ENCODE measurements around the gene DENND4A. TPM values are rescaled to one million over a fixed set of nuclear protein-coding genes. Genes with fewer than 3 reads are reported as not detected.

Gene DENND4A
- total RNA-seq, 1 experiment from 2014 or later: 12.7 TPM

DNA sequence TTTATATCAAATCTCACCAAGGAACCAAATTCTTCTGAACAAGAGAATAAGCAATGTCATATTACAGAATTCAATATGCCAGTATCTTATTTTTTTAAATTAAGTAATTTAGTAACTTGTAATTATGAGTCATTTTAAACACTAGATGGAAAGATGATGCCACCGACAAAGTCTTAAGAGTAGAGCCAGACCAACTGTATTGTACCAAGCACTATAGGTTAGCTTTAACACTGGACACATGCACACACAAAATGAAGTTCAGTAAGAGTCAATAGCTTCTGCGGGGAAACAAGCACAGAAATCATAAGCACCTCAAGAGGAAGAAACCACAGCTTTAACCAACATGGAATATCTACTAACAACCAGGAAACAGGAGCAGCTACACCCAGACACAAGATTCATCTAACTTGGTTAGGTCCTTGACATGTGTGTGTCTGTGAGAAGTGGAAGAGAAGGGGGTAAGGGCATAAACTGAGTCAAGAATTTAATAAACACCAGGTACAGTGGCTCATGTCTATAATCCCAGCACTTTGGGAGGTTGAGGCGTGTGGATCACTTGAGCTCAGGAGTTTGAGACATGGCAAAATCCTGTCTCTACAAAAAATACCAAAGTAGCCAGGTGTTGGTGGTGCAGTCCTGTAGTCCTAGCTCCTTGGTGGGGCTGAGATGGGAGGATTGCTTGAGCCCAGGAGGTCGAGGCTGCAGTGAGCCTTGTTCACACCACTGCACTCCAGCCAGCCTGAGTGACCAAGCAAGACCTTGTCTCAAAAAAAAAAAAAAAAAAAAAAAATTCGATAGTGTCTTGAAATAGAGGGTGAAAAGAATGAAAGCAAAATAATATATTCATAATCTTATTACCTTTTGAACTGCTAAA is 28.9 kb downstream of the DENND4A start:
- Mint-ChIP-seq H3K27me3 (ENCODE audit: insufficient read depth, unreplicated experiment) (no peaks in the 10 kb centered on the region), H3K27ac (ENCODE audit: unreplicated experiment) (no peak overlapping the region), H3K4me1 (ENCODE audit: low read depth, unreplicated experiment) (no peaks in the 10 kb centered on the region), H3K36me3 (ENCODE audit: insufficient read depth, unreplicated experiment) (no peaks in the 10 kb centered on the region), H3K9me3 (ENCODE audit: unreplicated experiment) (no peaks in the 10 kb centered on the region), H3K4me3 (ENCODE audit: unreplicated experiment) (no peak overlapping the region)
- DNase-seq: no peak
- Histone ChIP-seq H3K9me3 (no peaks in the 10 kb centered on the region), H3K27me3 (replicated peaks; ENCODE audit: control insufficient read depth, insufficient read depth, low read length) (no peaks in the 10 kb centered on the region), H3K4me3 (ENCODE audit: low read depth, low read length) (no peak overlapping the region), H3K4me1 (peaks cover 10% of the 10 kb centered on the region; the same call in 1 of the 2 replicates), H3K36me3 (ENCODE audit: control insufficient read depth, insufficient read depth, low read length) (no peaks in the 10 kb centered on the region)
- ChIA-PET POLR2A (no interaction called here), CTCF (no interaction called here)
- intact Hi-C loops (cut with micrococcal nuclease; ENCODE audit: unreplicated experiment): no loop called here
- BruUV-seq (replicated peaks): no TSS peak
- TF ChIP-seq, protein P1, sequence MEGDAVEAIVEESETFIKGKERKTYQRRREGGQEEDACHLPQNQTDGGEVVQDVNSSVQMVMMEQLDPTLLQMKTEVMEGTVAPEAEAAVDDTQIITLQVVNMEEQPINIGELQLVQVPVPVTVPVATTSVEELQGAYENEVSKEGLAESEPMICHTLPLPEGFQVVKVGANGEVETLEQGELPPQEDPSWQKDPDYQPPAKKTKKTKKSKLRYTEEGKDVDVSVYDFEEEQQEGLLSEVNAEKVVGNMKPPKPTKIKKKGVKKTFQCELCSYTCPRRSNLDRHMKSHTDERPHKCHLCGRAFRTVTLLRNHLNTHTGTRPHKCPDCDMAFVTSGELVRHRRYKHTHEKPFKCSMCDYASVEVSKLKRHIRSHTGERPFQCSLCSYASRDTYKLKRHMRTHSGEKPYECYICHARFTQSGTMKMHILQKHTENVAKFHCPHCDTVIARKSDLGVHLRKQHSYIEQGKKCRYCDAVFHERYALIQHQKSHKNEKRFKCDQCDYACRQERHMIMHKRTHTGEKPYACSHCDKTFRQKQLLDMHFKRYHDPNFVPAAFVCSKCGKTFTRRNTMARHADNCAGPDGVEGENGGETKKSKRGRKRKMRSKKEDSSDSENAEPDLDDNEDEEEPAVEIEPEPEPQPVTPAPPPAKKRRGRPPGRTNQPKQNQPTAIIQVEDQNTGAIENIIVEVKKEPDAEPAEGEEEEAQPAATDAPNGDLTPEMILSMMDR (IDR thresholded peaks at IDR 0.05; ENCODE audit: insufficient read depth in 1 of 2, low read depth in 1 of 2, low read length in 1 of 2, severe bottlenecking in 1 of 2, unreplicated experiment in 1 of 2): no peak

DNA sequence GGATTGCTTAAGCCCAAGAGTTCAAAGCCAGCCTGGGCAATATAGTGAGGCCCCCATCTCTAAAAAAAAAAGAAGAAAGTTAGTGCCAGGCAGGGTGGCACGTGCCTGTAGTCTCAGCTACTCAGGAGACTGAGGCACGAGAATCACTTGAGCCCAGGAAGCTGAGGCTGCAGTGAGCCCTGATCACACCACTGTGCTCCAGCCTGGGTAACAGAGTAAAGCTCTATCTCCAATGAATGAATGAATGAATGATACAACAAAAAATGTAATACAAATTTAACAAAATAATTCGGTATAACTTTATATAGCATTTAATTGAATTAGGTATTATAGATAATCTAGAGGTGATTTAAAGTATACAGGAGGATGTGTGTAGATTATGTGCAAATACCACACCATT is 29.7 kb downstream of the DENND4A start:
- CTCF ChIA-PET: no interaction called here

DNA sequence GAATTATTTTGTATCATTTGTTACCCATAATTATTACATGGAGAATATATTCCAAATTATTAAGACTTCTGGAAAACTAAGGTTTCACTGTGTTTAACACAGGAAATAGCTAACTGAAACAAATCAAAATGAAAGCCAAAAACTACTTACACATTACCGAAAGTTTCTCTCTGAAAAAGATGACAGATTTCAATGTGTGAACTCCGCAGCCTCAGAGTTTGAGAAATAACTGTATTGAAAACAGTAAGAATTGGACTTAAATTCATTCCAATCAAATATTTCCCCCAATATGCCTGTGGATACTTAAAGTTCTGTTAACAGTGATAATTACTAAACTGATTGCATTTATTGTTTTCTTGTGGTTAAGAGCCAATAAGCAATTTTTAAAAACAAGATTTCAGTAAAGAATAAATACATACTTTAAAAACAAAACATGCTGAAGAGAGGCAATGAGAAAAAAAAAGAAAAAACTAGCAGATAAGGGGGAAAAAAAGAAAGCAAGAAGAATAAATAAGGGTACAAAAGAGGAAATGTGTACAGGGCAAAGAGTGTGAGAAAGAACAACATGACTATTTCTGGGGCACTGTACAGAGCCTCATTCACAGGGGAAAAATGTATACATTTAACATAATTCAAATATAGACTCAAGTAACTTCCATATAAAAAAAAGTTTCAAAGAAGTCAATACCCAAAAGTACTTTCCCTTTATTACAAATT is 30.7 kb downstream of the DENND4A start:
- no peaks in the 10 kb centered on the region for H3K27me3 ChIP-seq (replicated peaks; ENCODE audit: control insufficient read depth, insufficient read depth, low read length)
- H3K36me3 ChIP-seq (ENCODE audit: control insufficient read depth, insufficient read depth, low read length): no peaks in the 10 kb centered on the region
- TF ChIP-seq, protein P1 (IDR thresholded peaks at IDR 0.05; ENCODE audit: insufficient read depth in 1 of 2, low read depth in 1 of 2, low read length in 1 of 2, severe bottlenecking in 1 of 2, unreplicated experiment in 1 of 2): no peak
- Mint-ChIP-seq H3K27ac (ENCODE audit: unreplicated experiment) (no peak overlapping the region), H3K36me3 (ENCODE audit: insufficient read depth, unreplicated experiment) (no peaks in the 10 kb centered on the region), H3K4me1 (ENCODE audit: low read depth, unreplicated experiment) (no peaks in the 10 kb centered on the region), H3K27me3 (ENCODE audit: insufficient read depth, unreplicated experiment) (no peaks in the 10 kb centered on the region), H3K9me3 (ENCODE audit: unreplicated experiment) (no peaks in the 10 kb centered on the region), H3K4me3 (ENCODE audit: unreplicated experiment) (no peak overlapping the region)
- POLR2A ChIA-PET: no interaction called here
- BruUV-seq (replicated peaks): no TSS peak
- CTCF ChIA-PET: no interaction called here
- no peak for DNase-seq
- no peaks in the 10 kb centered on the region for H3K9me3 ChIP-seq
- intact Hi-C loops (cut with micrococcal nuclease; ENCODE audit: unreplicated experiment): no loop called here
- H3K4me1 ChIP-seq: peaks cover under 1% of the 10 kb centered on the region; the same call in 1 of the 2 replicates
- no peak overlapping the region for H3K4me3 ChIP-seq (ENCODE audit: low read depth, low read length)

More for the DNA sequence above, 29.7 kb downstream of the DENND4A start:
- Histone ChIP-seq H3K4me1 (peaks cover 10% of the 10 kb centered on the region; the same call in 1 of the 2 replicates), H3K27me3 (replicated peaks; ENCODE audit: control insufficient read depth, insufficient read depth, low read length) (no peaks in the 10 kb centered on the region), H3K4me3 (ENCODE audit: low read depth, low read length) (no peak overlapping the region), H3K9me3 (no peaks in the 10 kb centered on the region), H3K36me3 (ENCODE audit: control insufficient read depth, insufficient read depth, low read length) (no peaks in the 10 kb centered on the region)
- H3K36me3 Mint-ChIP-seq (ENCODE audit: insufficient read depth, unreplicated experiment): no peaks in the 10 kb centered on the region
- no peak overlapping the region for H3K27ac Mint-ChIP-seq (ENCODE audit: unreplicated experiment)
- TF ChIP-seq, protein P1 (IDR thresholded peaks at IDR 0.05; ENCODE audit: insufficient read depth in 1 of 2, low read depth in 1 of 2, low read length in 1 of 2, severe bottlenecking in 1 of 2, unreplicated experiment in 1 of 2): no peak
- H3K4me3 Mint-ChIP-seq (ENCODE audit: unreplicated experiment): no peak overlapping the region
- H3K9me3 Mint-ChIP-seq (ENCODE audit: unreplicated experiment): no peaks in the 10 kb centered on the region
- BruUV-seq (replicated peaks): no TSS peak
- intact Hi-C loops (cut with micrococcal nuclease; ENCODE audit: unreplicated experiment): no loop called here
- DNase-seq: no peak
- POLR2A ChIA-PET: no interaction called here
- H3K4me1 Mint-ChIP-seq (ENCODE audit: low read depth, unreplicated experiment): no peaks in the 10 kb centered on the region
- H3K27me3 Mint-ChIP-seq (ENCODE audit: insufficient read depth, unreplicated experiment): no peaks in the 10 kb centered on the region

Data from Caco-2 (cell line).